Hepatocyte (in vitro differentiated cells): Measurements from ENCODE around the gene KCNC4.

ENCODE experiments used
- EZH2 ChIP-seq: fragments of 200-600 bp; sonication (generic); IDR thresholded peaks from 2 replicates; pipeline ENCODE4 v1.6.1; 2016; ENCODE audit warnings: antibody characterized with exemption, mild to moderate bottlenecking, borderline replicate concordance
- EZH2phosphoT487 ChIP-seq: fragments of 200-600 bp; sonication (generic); IDR thresholded peaks from one replicate; pipeline ENCODE4 v1.6.1; 2018; ENCODE audit warnings: antibody characterized with exemption, mild to moderate bottlenecking, low read depth, moderate library complexity; ENCODE audit not compliant: unreplicated experiment, severe bottlenecking
- TF ChIP-seq, protein P1 (sequence below): fragments of 200-600 bp; sonication (generic); IDR thresholded peaks from 2 replicates; pipeline ENCODE4 v1.5.1; 2016; ENCODE audit warnings: antibody characterized with exemption, mild to moderate bottlenecking; ENCODE audit not compliant: poor library complexity

DNA sequence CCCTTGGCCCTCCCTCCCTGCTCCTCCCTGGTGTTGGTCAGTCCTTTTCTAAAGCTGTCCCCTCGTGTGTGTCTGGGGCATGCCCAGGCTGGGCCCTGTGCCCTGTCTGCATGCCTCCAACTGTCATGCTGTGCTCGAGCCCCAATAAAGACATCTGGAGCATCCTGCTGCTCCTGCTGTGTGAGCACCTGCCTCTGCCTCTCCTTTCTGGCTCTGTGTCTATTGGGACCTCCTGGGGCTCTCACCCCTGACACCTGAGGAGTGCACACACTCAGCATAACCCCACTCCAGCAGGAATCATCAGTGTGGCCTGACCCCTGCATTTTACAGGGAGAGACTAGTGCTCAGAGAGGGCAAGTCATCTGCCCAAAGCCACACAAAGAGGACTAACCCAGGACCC, 23.7 kb downstream of the KCNC4 start:
- TF ChIP-seq, protein P1, sequence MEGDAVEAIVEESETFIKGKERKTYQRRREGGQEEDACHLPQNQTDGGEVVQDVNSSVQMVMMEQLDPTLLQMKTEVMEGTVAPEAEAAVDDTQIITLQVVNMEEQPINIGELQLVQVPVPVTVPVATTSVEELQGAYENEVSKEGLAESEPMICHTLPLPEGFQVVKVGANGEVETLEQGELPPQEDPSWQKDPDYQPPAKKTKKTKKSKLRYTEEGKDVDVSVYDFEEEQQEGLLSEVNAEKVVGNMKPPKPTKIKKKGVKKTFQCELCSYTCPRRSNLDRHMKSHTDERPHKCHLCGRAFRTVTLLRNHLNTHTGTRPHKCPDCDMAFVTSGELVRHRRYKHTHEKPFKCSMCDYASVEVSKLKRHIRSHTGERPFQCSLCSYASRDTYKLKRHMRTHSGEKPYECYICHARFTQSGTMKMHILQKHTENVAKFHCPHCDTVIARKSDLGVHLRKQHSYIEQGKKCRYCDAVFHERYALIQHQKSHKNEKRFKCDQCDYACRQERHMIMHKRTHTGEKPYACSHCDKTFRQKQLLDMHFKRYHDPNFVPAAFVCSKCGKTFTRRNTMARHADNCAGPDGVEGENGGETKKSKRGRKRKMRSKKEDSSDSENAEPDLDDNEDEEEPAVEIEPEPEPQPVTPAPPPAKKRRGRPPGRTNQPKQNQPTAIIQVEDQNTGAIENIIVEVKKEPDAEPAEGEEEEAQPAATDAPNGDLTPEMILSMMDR: no peak
- TF ChIP-seq EZH2 (no peak), EZH2phosphoT487 (no peak)
